ENCODE measurements around the gene RC3H2.

- no peak for TF ChIP-seq PRDM4 (tag by site-specific recombination; IDR thresholded peaks at IDR 0.05)
- TF ChIP-seq ZNF664 (tag by site-specific recombination; IDR thresholded peaks at IDR 0.05) = no peak
- TF ChIP-seq PRDM10 (tag by site-specific recombination; IDR thresholded peaks at IDR 0.05) = no peak
- no peak for TF ChIP-seq ZNF292 (tag by site-specific recombination; IDR thresholded peaks at IDR 0.05; ENCODE audit: borderline replicate concordance, low read depth)
- TF ChIP-seq ZEB2 (tag by site-specific recombination; IDR thresholded peaks at IDR 0.05) = no peak
- no peak for TF ChIP-seq ZNF677 (tag by site-specific recombination; IDR thresholded peaks at IDR 0.05)
- TF ChIP-seq ZNF837 (tag by site-specific recombination; IDR thresholded peaks at IDR 0.05) = no peak
- no peak for TF ChIP-seq ZNF274 (IDR thresholded peaks at IDR 0.05; ENCODE audit: low read length)
- no peak for TF ChIP-seq ZNF274 (tag by site-specific recombination; IDR thresholded peaks at IDR 0.05; ENCODE audit: borderline replicate concordance)
- TF ChIP-seq CTCF (tag by site-specific recombination; IDR thresholded peaks at IDR 0.05) = no peak
- no peak for TF ChIP-seq GLIS2 (tag by site-specific recombination; IDR thresholded peaks at IDR 0.05)
- TF ChIP-seq ZNF555 (tag by site-specific recombination; conservative IDR thresholded peaks at IDR 0.05) = no peak
- TF ChIP-seq ZNF169 (tag by site-specific recombination; IDR thresholded peaks at IDR 0.05) = no peak
Measured at GRCh38 chr9:122912671-122912963, 7.5 kb upstream of the RC3H2 start.
